Measurements from ENCODE around the gene GALNT11. TPM values are rescaled to one million over a fixed set of nuclear protein-coding genes. Genes with fewer than 3 reads are reported as not detected.
A peak's percentile ranks its signal among the peaks of the same experiment; 100 is the strongest.
"Not testable (repeated sequence)": the region's sequence is repeated elsewhere in the genome, so short reads cannot be mapped to it uniquely, and the experiment has no call there.

GALNT11 gene
- total and polyA plus RNA-seq, 5 experiments from 2014 or later, result 31.3 to 58.3 (median 52.1) TPM

GRCh38 chr7:152082073-152082721 is 56.7 kb downstream of the GALNT11 start:
- H3K9me3 Mint-ChIP-seq, ATAC-seq, DNase-seq, H3K4me3 Mint-ChIP-seq, H3K27me3 Mint-ChIP-seq, H3K27ac Mint-ChIP-seq, POLR2A ChIA-PET: not testable (repeated sequence)
- Mint-ChIP-seq H3K4me1 (peaks cover 22 to 59% (median 31%) of the 10 kb centered on the region in 4 donors), H3K36me3 (peaks cover 20 to 38% (median 34%) of the 10 kb centered on the region in 3 donors)

GRCh38 chr7:152085131-152085530 is 59.7 kb downstream of the GALNT11 start:
- Mint-ChIP-seq H3K27me3 (no peaks in the 10 kb centered on the region), H3K27ac (peak overlapping the region in 3 of 10 donors; percentile 4 to 37 (median 23)), H3K4me3 (no peak overlapping the region), H3K4me1 (peaks cover 8 to 34% (median 11%) of the 10 kb centered on the region in 4 donors), H3K9me3 (peaks cover 0 to 24% (median 17%) of the 10 kb centered on the region in 9 donors), H3K36me3 (peaks cover 37 to 61% (median 39%) of the 10 kb centered on the region in 3 donors)
- DNase-seq (no peak), ATAC-seq (no peak)
- POLR2A ChIA-PET, result no interaction called here

- peaks cover 37 to 53% (median 39%) of the 10 kb centered on the region in 3 donors for H3K36me3 Mint-ChIP-seq
- POLR2A ChIA-PET, result no interaction called here
- H3K4me1 Mint-ChIP-seq, result peaks cover 9 to 34% (median 12%) of the 10 kb centered on the region in 4 donors
- ATAC-seq (no peak), DNase-seq (no peak)
- no peak overlapping the region for H3K27ac Mint-ChIP-seq
- H3K9me3 Mint-ChIP-seq, result peaks cover 0 to 24% (median 17%) of the 10 kb centered on the region in 9 donors
- no peaks in the 10 kb centered on the region for H3K27me3 Mint-ChIP-seq
- H3K4me3 Mint-ChIP-seq, result no peak overlapping the region
Measured at GRCh38 chr7:152086513-152086912, 61.0 kb downstream of the GALNT11 start.

GRCh38 chr7:152089183-152089582 is 63.7 kb downstream of the GALNT11 start:
- H3K27ac Mint-ChIP-seq, result no peak overlapping the region
- peaks cover 26 to 37% (median 33%) of the 10 kb centered on the region in 3 donors for H3K36me3 Mint-ChIP-seq
- H3K4me1 Mint-ChIP-seq, result peaks cover 8 to 19% (median 13%) of the 10 kb centered on the region in 4 donors
- no peak for DNase-seq
- POLR2A ChIA-PET, result no interaction called here
- H3K4me3 Mint-ChIP-seq, result no peak overlapping the region
- H3K27me3 Mint-ChIP-seq, result no peaks in the 10 kb centered on the region
- peaks cover 0 to 25% (median 17%) of the 10 kb centered on the region in 9 donors for H3K9me3 Mint-ChIP-seq
- ATAC-seq, result no peak

- H3K4me3 Mint-ChIP-seq, result no peak overlapping the region
- no peak for DNase-seq
- H3K4me1 Mint-ChIP-seq, result peaks cover 3 to 12% (median 9%) of the 10 kb centered on the region in 4 donors
- POLR2A ChIA-PET, result no interaction called here
- peaks cover 0 to 25% (median 17%) of the 10 kb centered on the region in 9 donors for H3K9me3 Mint-ChIP-seq
- no peaks in the 10 kb centered on the region for H3K27me3 Mint-ChIP-seq
- H3K36me3 Mint-ChIP-seq, result peaks cover 21 to 37% (median 28%) of the 10 kb centered on the region in 3 donors
- peak overlapping the region in 1 of 10 donors; percentile 14 for H3K27ac Mint-ChIP-seq
- no peak for ATAC-seq
Measured at GRCh38 chr7:152090747-152091146, 65.3 kb downstream of the GALNT11 start.

GRCh38 chr7:152093717-152094116 is 68.2 kb downstream of the GALNT11 start:
- POLR2A ChIA-PET, result no interaction called here
- Mint-ChIP-seq H3K9me3 (peaks cover 0 to 15% (median 8%) of the 10 kb centered on the region in 9 donors), H3K4me3 (no peak overlapping the region), H3K27ac (no peak overlapping the region), H3K36me3 (peaks cover 9 to 39% (median 27%) of the 10 kb centered on the region in 3 donors), H3K27me3 (no peaks in the 10 kb centered on the region), H3K4me1 (peaks cover 3 to 12% (median 9%) of the 10 kb centered on the region in 4 donors)
- no peak for ATAC-seq
- DNase-seq, result no peak

GRCh38 chr7:152095771-152096170 is 70.3 kb downstream of the GALNT11 start:
- ATAC-seq (no peak), DNase-seq (no peak)
- no peak overlapping the region for H3K27ac Mint-ChIP-seq
- H3K27me3 Mint-ChIP-seq, result no peaks in the 10 kb centered on the region
- H3K4me1 Mint-ChIP-seq, result peaks cover 0 to 12% (median 8%) of the 10 kb centered on the region in 4 donors
- POLR2A ChIA-PET, result no interaction called here
- peaks cover 0 to 3% (median 0%) of the 10 kb centered on the region in 9 donors for H3K9me3 Mint-ChIP-seq
- no peak overlapping the region for H3K4me3 Mint-ChIP-seq
- peaks cover 0 to 33% (median 16%) of the 10 kb centered on the region in 3 donors for H3K36me3 Mint-ChIP-seq

GRCh38 chr7:152097330-152097729 is 71.9 kb downstream of the GALNT11 start:
- POLR2A ChIA-PET, result no interaction called here
- no peak for ATAC-seq
- Mint-ChIP-seq H3K27ac (peak overlapping the region in 2 of 10 donors; percentile 35 to 47), H3K4me3 (no peak overlapping the region), H3K36me3 (peaks cover 0 to 40% (median 22%) of the 10 kb centered on the region in 3 donors), H3K9me3 (peaks cover 0 to under 1% (median 0%) of the 10 kb centered on the region in 9 donors), H3K4me1 (peaks cover 0 to 3% (median 2%) of the 10 kb centered on the region in 4 donors), H3K27me3 (no peaks in the 10 kb centered on the region)
- no peak for DNase-seq

- no peaks in the 10 kb centered on the region for H3K9me3 Mint-ChIP-seq
- peaks cover 0 to 2% (median 0%) of the 10 kb centered on the region in 4 donors for H3K4me1 Mint-ChIP-seq
- H3K27me3 Mint-ChIP-seq, result no peaks in the 10 kb centered on the region
- no peak overlapping the region for H3K4me3 Mint-ChIP-seq
- H3K36me3 Mint-ChIP-seq, result peaks cover 8 to 66% (median 19%) of the 10 kb centered on the region in 3 donors
- H3K27ac Mint-ChIP-seq, result peak overlapping the region in 1 of 10 donors; percentile 3
- DNase-seq (no peak), ATAC-seq (no peak)
- POLR2A ChIA-PET, result no interaction called here
Measured at GRCh38 chr7:152103066-152103465, 77.6 kb downstream of the GALNT11 start.

- DNase-seq (no peak), ATAC-seq (no peak)
- H3K27ac Mint-ChIP-seq, result peak overlapping the region in 4 of 10 donors; percentile 1 to 12 (median 6)
- H3K9me3 Mint-ChIP-seq, result no peaks in the 10 kb centered on the region
- peaks cover 8 to 70% (median 19%) of the 10 kb centered on the region in 3 donors for H3K36me3 Mint-ChIP-seq
- no peaks in the 10 kb centered on the region for H3K27me3 Mint-ChIP-seq
- peaks cover 0 to 4% (median 0%) of the 10 kb centered on the region in 4 donors for H3K4me1 Mint-ChIP-seq
- POLR2A ChIA-PET, result no interaction called here
- no peak overlapping the region for H3K4me3 Mint-ChIP-seq
Measured at GRCh38 chr7:152103691-152104090, 78.2 kb downstream of the GALNT11 start.

GRCh38 chr7:152105205-152105604 is 79.7 kb downstream of the GALNT11 start:
- no peak for DNase-seq
- no peaks in the 10 kb centered on the region for H3K9me3 Mint-ChIP-seq
- POLR2A ChIA-PET, result no interaction called here
- no peak for ATAC-seq
- H3K4me1 Mint-ChIP-seq, result peaks cover 1 to 7% (median 5%) of the 10 kb centered on the region in 4 donors
- peak overlapping the region in 1 of 10 donors; percentile 13 for H3K27ac Mint-ChIP-seq
- peaks cover 13 to 78% (median 27%) of the 10 kb centered on the region in 3 donors for H3K36me3 Mint-ChIP-seq
- no peak overlapping the region for H3K4me3 Mint-ChIP-seq
- H3K27me3 Mint-ChIP-seq, result no peaks in the 10 kb centered on the region

- Mint-ChIP-seq H3K36me3 (peaks cover 13 to 78% (median 19%) of the 10 kb centered on the region in 3 donors), H3K9me3 (no peaks in the 10 kb centered on the region), H3K4me1 (peaks cover 1 to 7% (median 5%) of the 10 kb centered on the region in 4 donors), H3K27ac (peak overlapping the region in 3 of 10 donors; percentile 15 to 31 (median 20)), H3K4me3 (peak overlapping the region in 1 of 10 donors; percentile 32), H3K27me3 (no peaks in the 10 kb centered on the region)
- DNase-seq, result no peak
- POLR2A ChIA-PET, result no interaction called here
- ATAC-seq, result no peak
Measured at GRCh38 chr7:152106990-152107389, 81.5 kb downstream of the GALNT11 start.

GRCh38 chr7:152107945-152108344 is 82.5 kb downstream of the GALNT11 start:
- DNase-seq (no peak), ATAC-seq (no peak)
- Mint-ChIP-seq H3K36me3 (peaks cover 13 to 73% (median 19%) of the 10 kb centered on the region in 3 donors), H3K27me3 (no peaks in the 10 kb centered on the region), H3K9me3 (no peaks in the 10 kb centered on the region), H3K4me1 (peaks cover 1 to 7% (median 5%) of the 10 kb centered on the region in 4 donors), H3K4me3 (no peak overlapping the region), H3K27ac (peak overlapping the region in 2 of 10 donors; percentile 30 to 69)
- POLR2A ChIA-PET, result no interaction called here

Data from naive thymus-derived CD8-positive, alpha-beta T cell (primary cell).